KMS-11 (cell line): Measurements from ENCODE around the gene TUB.

Source experiments
- H2AFZ ChIP-seq: fragments of 200-600 bp; sonication (generic); 2 replicates; pipeline ENCODE4 v1.6.1; 2016; ENCODE audit warnings: antibody characterized with exemption, mixed run types, low read depth
- H3K27ac ChIP-seq: fragments of 200-600 bp; sonication (generic); 2 replicates; pipeline ENCODE4 v1.6.1; 2016; ENCODE audit warnings: mild to moderate bottlenecking, mixed run types
- H3K27me3 ChIP-seq: fragments of 200-600 bp; sonication (generic); 2 replicates; pipeline ENCODE4 v1.6.1; 2017; ENCODE audit warnings: mild to moderate bottlenecking, low read depth, mixed run types, moderate library complexity; ENCODE audit not compliant: insufficient read depth
- H3K36me3 ChIP-seq: fragments of 200-600 bp; sonication (generic); 2 replicates; pipeline ENCODE4 v1.6.1; 2017; ENCODE audit warnings: mild to moderate bottlenecking, mixed run types; ENCODE audit not compliant: insufficient read depth
- H3K4me1 ChIP-seq: fragments of 200-600 bp; sonication (generic); 2 replicates; pipeline ENCODE4 v1.6.1; 2016; ENCODE audit warnings: mild to moderate bottlenecking, low read depth, mixed run types; ENCODE audit not compliant: poor library complexity, severe bottlenecking
- H3K4me2 ChIP-seq: fragments of 200-600 bp; sonication (generic); 2 replicates; pipeline ENCODE4 v1.7.0; 2016; ENCODE audit warnings: mild to moderate bottlenecking, mixed run types
- H3K4me3 ChIP-seq: fragments of 200-600 bp; sonication (generic); IDR thresholded peaks from 2 replicates; pipeline ENCODE4 v1.6.1; 2017; ENCODE audit warnings: low read depth, low read length, mixed read lengths; ENCODE audit not compliant: insufficient read depth
- H3K79me2 ChIP-seq: fragments of 200-600 bp; sonication (generic); 2 replicates; pipeline ENCODE4 v1.6.1; 2016; ENCODE audit warnings: low read depth, mixed run types; ENCODE audit not compliant: insufficient read depth
- H3K9ac ChIP-seq: fragments of 200-600 bp; sonication (generic); 2 replicates; pipeline ENCODE4 v1.6.1; 2016; ENCODE audit warnings: mild to moderate bottlenecking, mixed run types
- H4K20me1 ChIP-seq: fragments of 200-600 bp; sonication (generic); 2 replicates; pipeline ENCODE4 v1.6.1; 2016; ENCODE audit warnings: mild to moderate bottlenecking, mixed run types; ENCODE audit not compliant: insufficient read depth
- CTCF ChIP-seq: fragments of 200-600 bp; sonication (generic); conservative IDR thresholded peaks from 2 replicates; pipeline ENCODE4 v1.6.1; 2017; ENCODE audit warnings: low read depth, mild to moderate bottlenecking, antibody characterized with exemption, low read length, moderate library complexity, mixed read lengths

Gene TUB

GRCh38 chr11:8100158-8100557, 19.1 kb downstream of the TUB start:
- H3K9ac ChIP-seq = no peak overlapping the region
- H3K4me3 ChIP-seq = no peak overlapping the region
- H3K27me3 ChIP-seq = no peaks in the 10 kb centered on the region
- H3K4me1 ChIP-seq = no peaks in the 10 kb centered on the region
- H3K79me2 ChIP-seq = no peaks in the 10 kb centered on the region
- no peaks in the 10 kb centered on the region for H4K20me1 ChIP-seq
- no peaks in the 10 kb centered on the region for H3K36me3 ChIP-seq
- H3K27ac ChIP-seq = no peak overlapping the region
- no peak overlapping the region for H3K4me2 ChIP-seq
- TF ChIP-seq CTCF = no peak
- no peak overlapping the region for H2AFZ ChIP-seq

- H3K27me3 ChIP-seq = no peaks in the 10 kb centered on the region
- H3K4me1 ChIP-seq = no peaks in the 10 kb centered on the region
- H3K36me3 ChIP-seq = no peaks in the 10 kb centered on the region
- H3K4me3 ChIP-seq = no peak overlapping the region
- H4K20me1 ChIP-seq = no peaks in the 10 kb centered on the region
- H3K79me2 ChIP-seq = no peaks in the 10 kb centered on the region
- TF ChIP-seq CTCF = no peak
- no peak overlapping the region for H3K27ac ChIP-seq
- H3K9ac ChIP-seq = no peak overlapping the region
- no peak overlapping the region for H2AFZ ChIP-seq
- H3K4me2 ChIP-seq = no peak overlapping the region
Measured at GRCh38 chr11:8100605-8101004, 19.6 kb downstream of the TUB start.

GRCh38 chr11:8101421-8101820, 20.4 kb downstream of the TUB start:
- Histone ChIP-seq H3K27ac (no peak overlapping the region), H2AFZ (no peak overlapping the region), H3K9ac (no peak overlapping the region), H3K4me1 (no peaks in the 10 kb centered on the region), H4K20me1 (no peaks in the 10 kb centered on the region), H3K36me3 (no peaks in the 10 kb centered on the region), H3K79me2 (no peaks in the 10 kb centered on the region), H3K27me3 (no peaks in the 10 kb centered on the region), H3K4me2 (no peak overlapping the region), H3K4me3 (no peak overlapping the region)
- no peak for TF ChIP-seq CTCF

- no peak for TF ChIP-seq CTCF
- Histone ChIP-seq H2AFZ (no peak overlapping the region), H3K36me3 (no peaks in the 10 kb centered on the region), H3K4me2 (no peak overlapping the region), H3K27ac (no peak overlapping the region), H3K4me3 (no peak overlapping the region), H3K4me1 (no peaks in the 10 kb centered on the region), H3K27me3 (no peaks in the 10 kb centered on the region), H3K79me2 (no peaks in the 10 kb centered on the region), H3K9ac (no peak overlapping the region), H4K20me1 (no peaks in the 10 kb centered on the region)
Measured at GRCh38 chr11:8102296-8102915, 21.4 kb downstream of the TUB start.
